WTC11 (cell line): ENCODE measurements around the gene CFAP74. TPM values are rescaled to one million over a fixed set of nuclear protein-coding genes. Genes with fewer than 3 reads are reported as not detected.

Source experiments
- ATAC-seq: fragments of 200-7000 bp; cut with Tn5 transposase; 2 replicates; pipeline ENCODE4 v1.10.0; 2021; ENCODE audit warnings: mild to moderate bottlenecking, moderate library complexity
- CTCF ChIA-PET: fragments of 300-600 bp; sonication (Branson Sonifier 250); formaldehyde crosslinking; loops from one replicate; lab custom pipeline; 2021; ENCODE audit warnings: antibody characterized with exemption; lab: Charles Lee
- POLR2A ChIA-PET: fragments of 350-600 bp; sonication (Branson Sonifier 250); formaldehyde crosslinking; loops from one replicate; lab custom pipeline; 2021; ENCODE audit warnings: antibody characterized with exemption; lab: Charles Lee
- DNase-seq: peaks from one replicate; pipeline ENCODE4 v3.0.0; 2021; ENCODE audit warnings: low spot score
- H3K27ac Mint-ChIP-seq: 2 replicates; pipeline ENCODE4 v1.8.0; 2021; ENCODE audit warnings: mixed read lengths
- H3K27me3 Mint-ChIP-seq: 2 replicates; pipeline ENCODE4 v1.8.0; 2021; ENCODE audit warnings: low read depth, mild to moderate bottlenecking, moderate library complexity, mixed read lengths
- H3K36me3 Mint-ChIP-seq: 2 replicates; pipeline ENCODE4 v1.8.0; 2021; ENCODE audit warnings: mixed read lengths
- H3K4me1 Mint-ChIP-seq: 2 replicates; pipeline ENCODE4 v1.8.0; 2022; ENCODE audit warnings: mixed read lengths
- H3K4me3 Mint-ChIP-seq: 2 replicates; pipeline ENCODE4 v1.8.0; 2021; ENCODE audit warnings: mild to moderate bottlenecking, moderate library complexity, mixed read lengths
- H3K9me3 Mint-ChIP-seq: 2 replicates; pipeline ENCODE4 v1.8.0; 2021; ENCODE audit warnings: mixed read lengths
- ELF4 ChIP-seq: sonication (generic); formaldehyde crosslinking; IDR thresholded peaks from 2 replicates; pipeline ENCODE4 v1.8.1; 2022; ENCODE audit warnings: low read depth, mild to moderate bottlenecking, moderate library complexity, missing genetic modification reagents
- JUN ChIP-seq: sonication (generic); formaldehyde crosslinking; IDR thresholded peaks from 2 replicates; pipeline ENCODE4 v1.8.0; 2023; ENCODE audit warnings: mild to moderate bottlenecking, missing genetic modification reagents
- MXD4 ChIP-seq: fragments of 250-450 bp; sonication (Bioruptor Pico); IDR thresholded peaks from 2 replicates; pipeline ENCODE4 v1.8.0; 2021; ENCODE audit warnings: mild to moderate bottlenecking, moderate library complexity, borderline replicate concordance
- NR3C1 ChIP-seq: sonication (generic); formaldehyde crosslinking; conservative IDR thresholded peaks from 2 replicates; pipeline ENCODE4 v1.8.1; 2023; ENCODE audit warnings: low read depth, mild to moderate bottlenecking, missing genetic modification reagents
- SP1 ChIP-seq: sonication (generic); formaldehyde crosslinking; conservative IDR thresholded peaks from 2 replicates; pipeline ENCODE4 v1.8.1; 2022; ENCODE audit warnings: missing genetic modification reagents
- TP53 ChIP-seq: sonication (generic); formaldehyde crosslinking; IDR thresholded peaks from 2 replicates; pipeline ENCODE4 v1.8.1; 2023; ENCODE audit warnings: mild to moderate bottlenecking, missing genetic modification reagents
- ZNF138 ChIP-seq: sonication (generic); formaldehyde crosslinking; conservative IDR thresholded peaks from 2 replicates; pipeline ENCODE4 v1.8.1; 2022; ENCODE audit warnings: mild to moderate bottlenecking, moderate library complexity, missing genetic modification reagents
- ZNF263 ChIP-seq: sonication (generic); formaldehyde crosslinking; IDR thresholded peaks from 2 replicates; pipeline ENCODE4 v1.8.1; 2022; ENCODE audit warnings: low read depth, mild to moderate bottlenecking, moderate library complexity, missing genetic modification reagents
- ZNF317 ChIP-seq: sonication (generic); formaldehyde crosslinking; IDR thresholded peaks from 2 replicates; pipeline ENCODE4 v1.8.1; 2023; ENCODE audit warnings: low read depth, mild to moderate bottlenecking, moderate library complexity, missing genetic modification reagents, borderline replicate concordance
- ZNF423 ChIP-seq: fragments of 250-450 bp; sonication (Bioruptor Pico); IDR thresholded peaks from 2 replicates; pipeline ENCODE4 v2.1.2; 2022; ENCODE audit warnings: mild to moderate bottlenecking, moderate library complexity
- total RNA-seq: library from RNA; stranded (reverse); gene quantifications from 3 replicates; pipeline ENCODE4 v1.2.3, GENCODE V29; 2021
- TF ChIP-seq, protein P1 (sequence below): fragments of 250-450 bp; sonication (Bioruptor Pico); IDR thresholded peaks from 2 replicates; pipeline ENCODE4 v1.9.0; 2021; ENCODE audit warnings: mild to moderate bottlenecking
- TF ChIP-seq, protein P2 (sequence below): fragments of 250-450 bp; sonication (Bioruptor Pico); conservative IDR thresholded peaks from 2 replicates; pipeline ENCODE4 v1.9.0; 2021; ENCODE audit warnings: mild to moderate bottlenecking
- TF ChIP-seq, protein P3 (sequence below): sonication (generic); formaldehyde crosslinking; IDR thresholded peaks from 2 replicates; pipeline ENCODE4 v1.8.1; 2022; ENCODE audit warnings: mild to moderate bottlenecking, missing genetic modification reagents, moderate library complexity, borderline replicate concordance
- TF ChIP-seq, protein P4 (sequence below): sonication (generic); formaldehyde crosslinking; IDR thresholded peaks from 2 replicates; pipeline ENCODE4 v1.8.1; 2023; ENCODE audit warnings: mild to moderate bottlenecking, missing genetic modification reagents
- TF ChIP-seq, protein P5 (sequence below): sonication (generic); formaldehyde crosslinking; IDR thresholded peaks from 2 replicates; pipeline ENCODE4 v1.8.0; 2022; ENCODE audit warnings: mild to moderate bottlenecking, missing genetic modification reagents
- TF ChIP-seq, protein P6 (sequence below): sonication (generic); formaldehyde crosslinking; IDR thresholded peaks from 2 replicates; pipeline ENCODE4 v1.8.1; 2022; ENCODE audit warnings: low read depth, mild to moderate bottlenecking, moderate library complexity, missing genetic modification reagents, borderline replicate concordance
- TF ChIP-seq, protein P7 (sequence below): sonication (generic); formaldehyde crosslinking; IDR thresholded peaks from 2 replicates; pipeline ENCODE4 v1.8.0; 2022; ENCODE audit warnings: missing genetic modification reagents
- TF ChIP-seq, protein P8 (sequence below): sonication (generic); formaldehyde crosslinking; IDR thresholded peaks from 2 replicates; pipeline ENCODE4 v1.8.0; 2022; ENCODE audit warnings: mild to moderate bottlenecking, missing genetic modification reagents

Gene CFAP74
- total RNA-seq, 1 experiment from 2014 or later: 0.35 TPM

DNA sequence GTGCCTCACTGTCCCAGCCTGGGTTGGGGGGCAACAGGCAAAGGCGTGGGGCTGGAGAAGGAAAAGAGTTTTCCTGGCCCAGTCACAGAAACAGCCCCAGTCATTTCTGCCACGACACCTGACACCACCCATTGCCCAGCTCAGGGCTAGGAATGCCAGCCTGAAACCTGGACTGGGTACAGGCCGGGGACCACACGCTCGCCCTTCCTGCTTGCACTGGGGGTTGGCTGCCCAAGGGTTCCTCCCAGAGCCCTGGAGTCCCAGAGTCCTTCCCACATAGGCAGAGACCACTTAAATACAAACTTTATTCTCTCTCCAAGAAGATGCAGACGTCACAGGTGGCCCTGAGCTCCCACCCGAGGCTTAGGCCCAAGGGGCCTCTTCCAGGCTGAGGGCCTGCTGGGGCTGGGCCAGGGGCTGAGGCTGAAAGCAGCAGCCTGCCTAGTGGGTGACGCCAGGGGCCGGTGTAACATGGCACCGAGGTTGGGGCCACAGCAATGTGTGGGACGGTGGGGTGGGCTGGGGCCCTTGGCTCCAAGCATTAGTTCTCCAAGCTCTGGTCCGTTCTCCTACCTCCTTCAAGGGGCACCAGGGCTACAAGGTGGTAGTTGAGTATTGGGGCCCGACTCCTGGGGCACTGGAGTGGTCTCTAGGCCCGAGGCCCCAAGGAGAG is 86.1 kb downstream of the CFAP74 start:
- DNase-seq (no peak), ATAC-seq (no peak)
- CTCF ChIA-PET: interaction anchor here (0.5 to 5.7 kb wide), 5 partner anchors 9 to 345 kb away, joined by 3 to 46 read pairs (median 6); no protein-coding TSS in a partner anchor
- Mint-ChIP-seq H3K27me3 (no peaks in the 10 kb centered on the region), H3K27ac (no peak overlapping the region), H3K9me3 (no peaks in the 10 kb centered on the region), H3K4me3 (peak overlapping the region; percentile 65), H3K36me3 (no peaks in the 10 kb centered on the region), H3K4me1 (peaks cover 7% of the 10 kb centered on the region; the same call in 1 of the 2 replicates)
- TF ChIP-seq, protein P1, sequence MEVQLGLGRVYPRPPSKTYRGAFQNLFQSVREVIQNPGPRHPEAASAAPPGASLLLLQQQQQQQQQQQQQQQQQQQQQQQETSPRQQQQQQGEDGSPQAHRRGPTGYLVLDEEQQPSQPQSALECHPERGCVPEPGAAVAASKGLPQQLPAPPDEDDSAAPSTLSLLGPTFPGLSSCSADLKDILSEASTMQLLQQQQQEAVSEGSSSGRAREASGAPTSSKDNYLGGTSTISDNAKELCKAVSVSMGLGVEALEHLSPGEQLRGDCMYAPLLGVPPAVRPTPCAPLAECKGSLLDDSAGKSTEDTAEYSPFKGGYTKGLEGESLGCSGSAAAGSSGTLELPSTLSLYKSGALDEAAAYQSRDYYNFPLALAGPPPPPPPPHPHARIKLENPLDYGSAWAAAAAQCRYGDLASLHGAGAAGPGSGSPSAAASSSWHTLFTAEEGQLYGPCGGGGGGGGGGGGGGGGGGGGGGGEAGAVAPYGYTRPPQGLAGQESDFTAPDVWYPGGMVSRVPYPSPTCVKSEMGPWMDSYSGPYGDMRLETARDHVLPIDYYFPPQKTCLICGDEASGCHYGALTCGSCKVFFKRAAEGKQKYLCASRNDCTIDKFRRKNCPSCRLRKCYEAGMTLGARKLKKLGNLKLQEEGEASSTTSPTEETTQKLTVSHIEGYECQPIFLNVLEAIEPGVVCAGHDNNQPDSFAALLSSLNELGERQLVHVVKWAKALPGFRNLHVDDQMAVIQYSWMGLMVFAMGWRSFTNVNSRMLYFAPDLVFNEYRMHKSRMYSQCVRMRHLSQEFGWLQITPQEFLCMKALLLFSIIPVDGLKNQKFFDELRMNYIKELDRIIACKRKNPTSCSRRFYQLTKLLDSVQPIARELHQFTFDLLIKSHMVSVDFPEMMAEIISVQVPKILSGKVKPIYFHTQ (CRISPR knock-in tag): no peak
- TF ChIP-seq ZNF138 (CRISPR knock-in tag) (no peak), NR3C1 (CRISPR knock-in tag) (no peak), ZNF423 (no peak), ELF4 (CRISPR knock-in tag) (no peak), MXD4 (no peak), JUN (CRISPR knock-in tag) (no peak)
- TF ChIP-seq, protein P2, sequence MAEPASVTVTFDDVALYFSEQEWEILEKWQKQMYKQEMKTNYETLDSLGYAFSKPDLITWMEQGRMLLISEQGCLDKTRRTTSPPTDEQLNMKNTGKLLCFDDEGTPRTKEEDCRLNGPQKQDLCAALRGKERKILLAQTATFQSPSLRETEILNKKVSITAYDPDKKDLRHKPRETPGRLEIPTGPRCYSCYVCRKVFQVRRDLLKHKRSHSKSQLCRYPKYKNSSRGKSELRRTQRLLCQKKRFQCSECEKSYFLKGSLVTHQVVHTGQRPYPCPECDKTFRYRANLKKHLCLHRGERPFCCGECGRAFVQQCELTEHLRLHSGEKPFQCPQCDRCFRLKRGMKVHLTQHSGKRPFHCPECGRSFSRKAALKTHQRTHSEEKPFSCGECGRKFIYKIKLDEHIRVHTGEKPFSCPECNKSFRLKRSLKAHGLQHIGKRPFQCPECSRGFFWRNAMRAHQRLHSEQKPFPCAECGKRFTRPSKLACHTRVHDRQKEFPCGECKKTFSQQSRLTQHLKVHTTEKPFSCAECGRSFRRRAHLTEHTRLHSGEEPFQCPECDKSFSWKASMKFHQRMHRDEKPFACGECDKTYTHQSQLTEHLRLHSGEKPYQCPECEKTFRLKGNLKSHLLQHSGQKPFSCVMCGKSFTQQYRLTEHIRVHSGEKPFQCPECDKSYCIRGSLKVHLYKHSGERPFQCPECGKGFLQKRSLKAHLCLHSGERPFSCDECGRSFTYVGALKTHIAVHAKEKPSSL (CRISPR knock-in tag): no peak
- TF ChIP-seq, protein P3, sequence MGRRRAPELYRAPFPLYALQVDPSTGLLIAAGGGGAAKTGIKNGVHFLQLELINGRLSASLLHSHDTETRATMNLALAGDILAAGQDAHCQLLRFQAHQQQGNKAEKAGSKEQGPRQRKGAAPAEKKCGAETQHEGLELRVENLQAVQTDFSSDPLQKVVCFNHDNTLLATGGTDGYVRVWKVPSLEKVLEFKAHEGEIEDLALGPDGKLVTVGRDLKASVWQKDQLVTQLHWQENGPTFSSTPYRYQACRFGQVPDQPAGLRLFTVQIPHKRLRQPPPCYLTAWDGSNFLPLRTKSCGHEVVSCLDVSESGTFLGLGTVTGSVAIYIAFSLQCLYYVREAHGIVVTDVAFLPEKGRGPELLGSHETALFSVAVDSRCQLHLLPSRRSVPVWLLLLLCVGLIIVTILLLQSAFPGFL: no peak
- POLR2A ChIA-PET: no interaction called here

DNA sequence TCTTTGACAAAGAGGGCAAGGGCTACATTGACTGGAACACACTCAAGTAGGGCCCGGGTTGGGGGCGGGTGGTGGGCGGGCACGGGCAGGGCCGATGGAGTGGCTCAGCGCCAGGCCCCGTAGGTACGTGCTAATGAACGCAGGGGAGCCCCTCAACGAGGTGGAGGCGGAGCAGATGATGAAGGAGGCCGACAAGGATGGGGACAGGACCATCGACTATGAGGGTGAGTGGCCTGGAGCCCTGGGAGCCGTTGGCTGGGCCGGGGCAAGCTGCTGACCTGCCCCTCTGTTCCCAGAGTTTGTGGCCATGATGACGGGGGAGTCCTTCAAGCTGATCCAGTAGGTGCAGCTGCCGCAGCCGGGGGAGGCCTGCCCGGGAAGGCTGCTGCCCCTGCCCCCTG is 86.7 kb downstream of the CFAP74 start:
- ATAC-seq (no peak), DNase-seq (no peak)
- no peaks in the 10 kb centered on the region for H3K36me3 Mint-ChIP-seq
- H3K27ac Mint-ChIP-seq: no peak overlapping the region
- H3K27me3 Mint-ChIP-seq: no peaks in the 10 kb centered on the region
- ChIA-PET POLR2A (no interaction called here), CTCF (interaction anchor here (0.5 to 5.7 kb wide), 5 partner anchors 8 to 344 kb away, joined by 3 to 46 read pairs (median 6); no protein-coding TSS in a partner anchor)
- H3K4me3 Mint-ChIP-seq: no peak overlapping the region
- H3K4me1 Mint-ChIP-seq: peaks cover 7% of the 10 kb centered on the region; the same call in 1 of the 2 replicates
- no peaks in the 10 kb centered on the region for H3K9me3 Mint-ChIP-seq
- TF ChIP-seq, protein P4, sequence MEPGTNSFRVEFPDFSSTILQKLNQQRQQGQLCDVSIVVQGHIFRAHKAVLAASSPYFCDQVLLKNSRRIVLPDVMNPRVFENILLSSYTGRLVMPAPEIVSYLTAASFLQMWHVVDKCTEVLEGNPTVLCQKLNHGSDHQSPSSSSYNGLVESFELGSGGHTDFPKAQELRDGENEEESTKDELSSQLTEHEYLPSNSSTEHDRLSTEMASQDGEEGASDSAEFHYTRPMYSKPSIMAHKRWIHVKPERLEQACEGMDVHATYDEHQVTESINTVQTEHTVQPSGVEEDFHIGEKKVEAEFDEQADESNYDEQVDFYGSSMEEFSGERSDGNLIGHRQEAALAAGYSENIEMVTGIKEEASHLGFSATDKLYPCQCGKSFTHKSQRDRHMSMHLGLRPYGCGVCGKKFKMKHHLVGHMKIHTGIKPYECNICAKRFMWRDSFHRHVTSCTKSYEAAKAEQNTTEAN (CRISPR knock-in tag): no peak
- TF ChIP-seq SP1 (CRISPR knock-in tag) (no peak), TP53 (CRISPR knock-in tag) (no peak), ZNF263 (CRISPR knock-in tag) (no peak), ZNF317 (CRISPR knock-in tag) (no peak)
- TF ChIP-seq, protein P5, sequence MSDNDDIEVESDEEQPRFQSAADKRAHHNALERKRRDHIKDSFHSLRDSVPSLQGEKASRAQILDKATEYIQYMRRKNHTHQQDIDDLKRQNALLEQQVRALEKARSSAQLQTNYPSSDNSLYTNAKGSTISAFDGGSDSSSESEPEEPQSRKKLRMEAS (CRISPR knock-in tag): no peak
- TF ChIP-seq, protein P6, sequence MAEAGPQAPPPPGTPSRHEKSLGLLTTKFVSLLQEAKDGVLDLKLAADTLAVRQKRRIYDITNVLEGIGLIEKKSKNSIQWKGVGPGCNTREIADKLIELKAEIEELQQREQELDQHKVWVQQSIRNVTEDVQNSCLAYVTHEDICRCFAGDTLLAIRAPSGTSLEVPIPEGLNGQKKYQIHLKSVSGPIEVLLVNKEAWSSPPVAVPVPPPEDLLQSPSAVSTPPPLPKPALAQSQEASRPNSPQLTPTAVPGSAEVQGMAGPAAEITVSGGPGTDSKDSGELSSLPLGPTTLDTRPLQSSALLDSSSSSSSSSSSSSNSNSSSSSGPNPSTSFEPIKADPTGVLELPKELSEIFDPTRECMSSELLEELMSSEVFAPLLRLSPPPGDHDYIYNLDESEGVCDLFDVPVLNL (CRISPR knock-in tag): no peak
- TF ChIP-seq, protein P7, sequence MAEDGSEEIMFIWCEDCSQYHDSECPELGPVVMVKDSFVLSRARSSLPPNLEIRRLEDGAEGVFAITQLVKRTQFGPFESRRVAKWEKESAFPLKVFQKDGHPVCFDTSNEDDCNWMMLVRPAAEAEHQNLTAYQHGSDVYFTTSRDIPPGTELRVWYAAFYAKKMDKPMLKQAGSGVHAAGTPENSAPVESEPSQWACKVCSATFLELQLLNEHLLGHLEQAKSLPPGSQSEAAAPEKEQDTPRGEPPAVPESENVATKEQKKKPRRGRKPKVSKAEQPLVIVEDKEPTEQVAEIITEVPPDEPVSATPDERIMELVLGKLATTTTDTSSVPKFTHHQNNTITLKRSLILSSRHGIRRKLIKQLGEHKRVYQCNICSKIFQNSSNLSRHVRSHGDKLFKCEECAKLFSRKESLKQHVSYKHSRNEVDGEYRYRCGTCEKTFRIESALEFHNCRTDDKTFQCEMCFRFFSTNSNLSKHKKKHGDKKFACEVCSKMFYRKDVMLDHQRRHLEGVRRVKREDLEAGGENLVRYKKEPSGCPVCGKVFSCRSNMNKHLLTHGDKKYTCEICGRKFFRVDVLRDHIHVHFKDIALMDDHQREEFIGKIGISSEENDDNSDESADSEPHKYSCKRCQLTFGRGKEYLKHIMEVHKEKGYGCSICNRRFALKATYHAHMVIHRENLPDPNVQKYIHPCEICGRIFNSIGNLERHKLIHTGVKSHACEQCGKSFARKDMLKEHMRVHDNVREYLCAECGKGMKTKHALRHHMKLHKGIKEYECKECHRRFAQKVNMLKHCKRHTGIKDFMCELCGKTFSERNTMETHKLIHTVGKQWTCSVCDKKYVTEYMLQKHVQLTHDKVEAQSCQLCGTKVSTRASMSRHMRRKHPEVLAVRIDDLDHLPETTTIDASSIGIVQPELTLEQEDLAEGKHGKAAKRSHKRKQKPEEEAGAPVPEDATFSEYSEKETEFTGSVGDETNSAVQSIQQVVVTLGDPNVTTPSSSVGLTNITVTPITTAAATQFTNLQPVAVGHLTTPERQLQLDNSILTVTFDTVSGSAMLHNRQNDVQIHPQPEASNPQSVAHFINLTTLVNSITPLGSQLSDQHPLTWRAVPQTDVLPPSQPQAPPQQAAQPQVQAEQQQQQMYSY (CRISPR knock-in tag): no peak
- TF ChIP-seq, protein P8, sequence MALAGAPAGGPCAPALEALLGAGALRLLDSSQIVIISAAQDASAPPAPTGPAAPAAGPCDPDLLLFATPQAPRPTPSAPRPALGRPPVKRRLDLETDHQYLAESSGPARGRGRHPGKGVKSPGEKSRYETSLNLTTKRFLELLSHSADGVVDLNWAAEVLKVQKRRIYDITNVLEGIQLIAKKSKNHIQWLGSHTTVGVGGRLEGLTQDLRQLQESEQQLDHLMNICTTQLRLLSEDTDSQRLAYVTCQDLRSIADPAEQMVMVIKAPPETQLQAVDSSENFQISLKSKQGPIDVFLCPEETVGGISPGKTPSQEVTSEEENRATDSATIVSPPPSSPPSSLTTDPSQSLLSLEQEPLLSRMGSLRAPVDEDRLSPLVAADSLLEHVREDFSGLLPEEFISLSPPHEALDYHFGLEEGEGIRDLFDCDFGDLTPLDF (CRISPR knock-in tag): no peak
